Measurements from ENCODE around the gene PCDHA9.

DNA sequence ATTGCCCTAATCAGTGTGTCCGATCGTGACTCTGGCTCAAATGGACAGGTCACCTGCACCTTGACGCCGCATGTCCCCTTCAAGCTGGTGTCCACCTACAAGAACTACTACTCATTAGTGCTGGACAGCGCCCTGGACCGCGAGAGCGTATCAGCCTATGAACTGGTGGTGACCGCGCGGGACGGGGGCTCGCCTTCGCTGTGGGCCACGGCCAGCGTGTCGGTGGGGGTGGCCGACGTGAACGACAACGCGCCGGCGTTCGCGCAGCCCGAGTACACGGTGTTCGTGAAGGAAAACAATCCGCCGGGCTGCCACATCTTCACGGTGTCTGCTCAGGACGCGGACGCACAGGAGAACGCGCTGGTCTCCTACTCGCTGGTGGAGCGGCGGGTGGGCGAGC is 35.2 kb downstream of the PCDHA9 start:
- TF ChIP-seq, protein P1, sequence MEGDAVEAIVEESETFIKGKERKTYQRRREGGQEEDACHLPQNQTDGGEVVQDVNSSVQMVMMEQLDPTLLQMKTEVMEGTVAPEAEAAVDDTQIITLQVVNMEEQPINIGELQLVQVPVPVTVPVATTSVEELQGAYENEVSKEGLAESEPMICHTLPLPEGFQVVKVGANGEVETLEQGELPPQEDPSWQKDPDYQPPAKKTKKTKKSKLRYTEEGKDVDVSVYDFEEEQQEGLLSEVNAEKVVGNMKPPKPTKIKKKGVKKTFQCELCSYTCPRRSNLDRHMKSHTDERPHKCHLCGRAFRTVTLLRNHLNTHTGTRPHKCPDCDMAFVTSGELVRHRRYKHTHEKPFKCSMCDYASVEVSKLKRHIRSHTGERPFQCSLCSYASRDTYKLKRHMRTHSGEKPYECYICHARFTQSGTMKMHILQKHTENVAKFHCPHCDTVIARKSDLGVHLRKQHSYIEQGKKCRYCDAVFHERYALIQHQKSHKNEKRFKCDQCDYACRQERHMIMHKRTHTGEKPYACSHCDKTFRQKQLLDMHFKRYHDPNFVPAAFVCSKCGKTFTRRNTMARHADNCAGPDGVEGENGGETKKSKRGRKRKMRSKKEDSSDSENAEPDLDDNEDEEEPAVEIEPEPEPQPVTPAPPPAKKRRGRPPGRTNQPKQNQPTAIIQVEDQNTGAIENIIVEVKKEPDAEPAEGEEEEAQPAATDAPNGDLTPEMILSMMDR (IDR thresholded peaks at IDR 0.05): no peak
- TF ChIP-seq POLR2A (IDR thresholded peaks at IDR 0.05): no peak
